ENCODE data around the gene POLD2. TPM values are rescaled to one million over a fixed set of nuclear protein-coding genes. Genes with fewer than 3 reads are reported as not detected.

Gene POLD2
- total and polyA plus RNA-seq, 2 of the 8 experiments (the other 6 are each of a cell fraction or from before 2014, with no cell fraction given): 148 to 214 TPM

GRCh38 chr7:44112997-44113763, 10.2 kb downstream of the POLD2 start:
- Histone ChIP-seq H3K36me3 (ENCODE audit: control insufficient read depth in 2 of 4, insufficient read depth in 4 of 4, low read length in 3 of 4) (peaks cover 9 to 39% (median 23%) of the 10 kb centered on the region in 4 experiments; a peak in 6 of 8 replicates), H3K4me2 (ENCODE audit: insufficient read depth in 1 of 2, low read depth in 2 of 2, low read length in 2 of 2) (no peak overlapping the region), H3K4me1 (replicated peaks in 1 of 4; ENCODE audit: control insufficient read depth in 3 of 4, insufficient read depth in 4 of 4, low read length in 3 of 4) (peaks cover 0 to 2% (median 0%) of the 10 kb centered on the region in 4 experiments; a peak in 1 of 7 replicates), H3K23me2 (ENCODE audit: low read depth, low read length) (no peaks in the 10 kb centered on the region), H3K4ac (replicated peaks; ENCODE audit: insufficient read length, low read depth, low read length) (no peak overlapping the region), H3K56ac (replicated peaks; ENCODE audit: insufficient read length, low read depth, low read length) (no peak overlapping the region), H2BK12ac (ENCODE audit: low read depth, low read length) (no peak overlapping the region), H2AK5ac (ENCODE audit: low read depth, low read length) (no peak overlapping the region), H2BK20ac (ENCODE audit: low read length) (no peak overlapping the region), H2BK120ac (replicated peaks; ENCODE audit: low read depth, low read length) (no peak overlapping the region), H2BK15ac (ENCODE audit: low read length) (no peak overlapping the region), H3K9ac (replicated peaks in 1 of 4; ENCODE audit: extremely low read depth in 1 of 4, low read depth in 3 of 4, low read length in 3 of 4) (no peak overlapping the region), H4K91ac (replicated peaks; ENCODE audit: insufficient read length, low read length) (no peak overlapping the region), H4K8ac (ENCODE audit: extremely low read depth, insufficient read depth, low read length) (no peak overlapping the region), H3K18ac (ENCODE audit: extremely low read depth, low read length) (no peak overlapping the region), H3K14ac (ENCODE audit: insufficient read length) (no peak overlapping the region), H3K4me3 (ENCODE audit: extremely low read depth in 1 of 4, insufficient read depth in 2 of 4, low read depth in 3 of 4, low read length in 4 of 4) (no peak overlapping the region), H3K27ac (ENCODE audit: low read depth, low read length) (no peak overlapping the region), H3K79me1 (ENCODE audit: low read depth, low read length) (no peaks in the 10 kb centered on the region), H3K9me3 (ENCODE audit: insufficient read depth in 2 of 2, low read depth in 1 of 2, low read length in 1 of 2) (no peaks in the 10 kb centered on the region), H3K27me3 (replicated peaks in 1 of 4; ENCODE audit: control insufficient read depth in 3 of 4, extremely low read depth in 1 of 4, insufficient read depth in 3 of 4, low read length in 3 of 4) (no peaks in the 10 kb centered on the region), H4K20me1 (replicated peaks in 1 of 2; ENCODE audit: control insufficient read depth in 1 of 2, insufficient read depth in 2 of 2, low read length in 2 of 2) (peaks cover 0 to 11% of the 10 kb centered on the region in 2 experiments), H4K5ac (ENCODE audit: insufficient read length, low read depth, low read length) (no peak overlapping the region), H3K23ac (ENCODE audit: insufficient read length) (no peak overlapping the region), H3K79me2 (ENCODE audit: control insufficient read depth in 1 of 2, insufficient read depth in 2 of 2, low read length in 2 of 2) (no peaks in the 10 kb centered on the region), H2BK5ac (ENCODE audit: low read depth, low read length) (no peak overlapping the region), H2AFZ (ENCODE audit: low read length) (no peak overlapping the region)
- ChIA-PET CTCF (ENCODE audit: partially characterized antibody) (interaction anchor here (0.9 to 2.6 kb wide), 2 partner anchors 9 to 47 kb away, joined by 4 to 10 read pairs; partner anchors contain the start of gene PGAM2), POLR2A (ENCODE audit: partially characterized antibody) (interaction anchor here (1.0 to 3.4 kb wide), 7 partner anchors 11 to 69 kb away, joined by 3 to 50 read pairs (median 3); partner anchors contain the start of gene POLD2)
- DNase-seq (ENCODE audit: low read depth in 1 of 2, low spot score in 2 of 2) (no peak), FAIRE-seq (no peak)
- WGBS, 2 experiments (ENCODE audit: extremely low coverage in 1 of 2, insufficient coverage in 1 of 2, insufficient read length in 1 of 2, insufficient replicate concordance in 2 of 2, low coverage in 1 of 2, low lambda C conversion rate in 2 of 2, missing lambda C conversion rate in 1 of 2): 89% methylated on average over 20 of the region's 34 CpGs; no CpG with 5 or more reads in 1 of the 2 experiments
- TF ChIP-seq POLR2A (IDR thresholded peaks at IDR 0.05; ENCODE audit: control extremely low read depth in 1 of 2, low read depth in 2 of 2, low read length in 2 of 2) (peak in 1 of 2 experiments; percentile 35; a peak in 1 of 3 replicates), POU5F1 (IDR thresholded peaks at IDR 0.05; ENCODE audit: low read depth, low read length) (no peak), E2F6 (IDR thresholded peaks at IDR 0.05) (no peak), USF2 (IDR thresholded peaks at IDR 0.05; ENCODE audit: low read length) (no peak)

Data from H1 (cell line).